Uterus (tissue), 4 donors: Measurements from ENCODE around the gene PLOD3. TPM values are rescaled to one million over a fixed set of nuclear protein-coding genes. Genes with fewer than 3 reads are reported as not detected.
"Not testable (repeated sequence)": the region's sequence is repeated elsewhere in the genome, so short reads cannot be mapped to it uniquely, and the experiment has no call there.

Source experiments
- DNase-seq, 2 donors: peaks; one replicate each; pipeline ENCODE4 v3.0.0-alpha.2; 2019 to 2020
- H3K27ac ChIP-seq, 2 donors: fragments of 200-600 bp; sonication (generic); 1 replicate in 1 of 2; 2 replicates in 1 of 2; pipeline ENCODE4 v1.5.1; 2016 to 2018
- H3K27me3 ChIP-seq, 2 donors: fragments of 200-600 bp; sonication (generic); one replicate each; pipeline ENCODE4 v1.5.1; 2018 to 2019; ENCODE audit warnings: control low read depth in 1 of 2
- H3K36me3 ChIP-seq, 2 donors: fragments of 200-600 bp; sonication (generic); one replicate each; pipeline ENCODE4 v1.5.1; 2019; ENCODE audit warnings: control low read depth in 1 of 2
- H3K4me1 ChIP-seq, 2 donors: fragments of 200-600 bp; sonication (generic); one replicate each; pipeline ENCODE4 v1.5.1; 2018 to 2019; ENCODE audit warnings: control low read depth in 1 of 2
- H3K4me3 ChIP-seq, 2 donors: fragments of 200-600 bp; sonication (generic); 1 replicate in 1 of 2; 2 replicates in 1 of 2; pipeline ENCODE4 v1.5.1; 2018 to 2019; ENCODE audit warnings: mild to moderate bottlenecking in 1 of 2
- H3K9me3 ChIP-seq, 2 donors: fragments of 200-600 bp; sonication (generic); one replicate each; pipeline ENCODE4 v1.5.1; 2019; ENCODE audit warnings: control low read depth in 1 of 2
- POLR2A ChIP-seq, 2 donors: fragments of 450-650 bp; IDR thresholded peaks; one replicate each; pipeline ENCODE4 v1.6.1; 2016; ENCODE audit warnings: antibody characterized with exemption in 2 of 2, mild to moderate bottlenecking in 1 of 2, moderate library complexity in 1 of 2
- intact Hi-C: fragments of 100-400 bp; cut with DNase I; formaldehyde crosslinking; loops from one replicate; pipeline ENCODE4 v1.15.1; 2023; ENCODE audit warnings: low total_unique reads
- total RNA-seq, 4 donors: library from RNA; depleted of rRNA in 3 of 4; stranded (reverse); fragments of >200 nt in 3 of 4; gene quantifications; one replicate each; pipeline versions ENCODE4 v1.1.0 to v1.2.4, GENCODE V29; 2014 to 2023
- TF ChIP-seq, protein P1 (sequence below), 4 experiments: fragments of 200-600 bp in 2 of 4; fragments of 450-650 bp in 2 of 4; sonication (generic) in 2 of 4; IDR thresholded peaks; one replicate each; pipeline ENCODE4 v1.5.1; 2016 to 2019; ENCODE audit warnings: antibody characterized with exemption in 4 of 4, mild to moderate bottlenecking in 2 of 4, moderate library complexity in 1 of 4
- donor health status: DM: yes; HTN: yes; CAD: no.

The PLOD3 gene
- total RNA-seq, 4 donors from 2014 or later, result 29.2 to 75.4 (median 34.1) TPM

DNA sequence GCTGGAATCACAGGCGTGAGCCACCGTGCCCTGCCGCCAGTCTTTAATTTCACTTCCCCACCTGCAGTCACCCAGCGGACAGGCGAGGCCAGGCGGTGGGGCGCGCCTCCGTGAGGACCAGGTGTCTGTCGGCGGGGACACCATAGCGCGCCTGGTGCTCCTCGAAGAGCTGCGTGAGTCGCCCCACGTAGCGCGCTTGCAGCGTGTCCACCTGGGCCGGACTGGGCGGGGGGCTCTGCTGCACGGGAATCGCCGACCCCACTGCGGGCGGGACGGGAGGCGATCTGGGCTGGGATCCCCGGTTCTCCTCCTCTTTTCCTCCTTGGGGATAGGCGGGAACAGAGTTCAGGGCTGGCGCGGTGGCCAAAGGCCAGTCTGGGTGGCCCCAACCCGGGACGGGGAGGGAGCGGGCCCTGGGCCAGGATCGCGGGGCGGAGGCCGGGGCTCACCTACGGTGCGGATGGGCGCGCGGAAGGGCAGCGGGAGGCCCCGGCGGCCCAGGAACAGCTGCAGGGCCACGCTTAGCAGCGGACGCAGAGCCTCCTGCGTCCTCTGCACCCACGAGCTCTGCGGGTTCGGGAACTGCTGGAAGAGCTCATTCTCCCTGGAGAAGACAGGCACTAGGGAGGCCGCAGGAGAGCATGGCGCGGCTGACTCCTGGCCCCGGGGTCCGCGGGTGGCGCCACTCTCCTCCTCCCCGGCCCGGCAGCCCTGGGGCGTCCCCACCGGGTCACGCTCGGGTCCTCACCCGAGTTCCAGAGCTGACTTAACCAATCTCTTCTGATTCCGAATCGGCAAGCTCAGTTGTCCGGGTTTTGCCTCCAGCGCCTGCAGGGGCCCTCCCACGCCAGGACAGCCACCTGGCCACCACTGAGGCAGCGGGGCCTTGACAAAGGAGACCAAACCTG lies 15.4 kb downstream of the PLOD3 start:
- Histone ChIP-seq H3K9me3 (no peaks in the 10 kb centered on the region), H3K4me1 (peaks cover 0 to 4% of the 10 kb centered on the region in 2 donors), H3K4me3 (no peak overlapping the region), H3K27ac (no peak overlapping the region), H3K27me3 (peaks cover 0 to 12% of the 10 kb centered on the region in 2 donors), H3K36me3 (no peaks in the 10 kb centered on the region)
- intact Hi-C loops, result no loop called here
- no peak for DNase-seq
- TF ChIP-seq POLR2A (IDR thresholded peaks at IDR 0.05), result no peak
- TF ChIP-seq, protein P1, sequence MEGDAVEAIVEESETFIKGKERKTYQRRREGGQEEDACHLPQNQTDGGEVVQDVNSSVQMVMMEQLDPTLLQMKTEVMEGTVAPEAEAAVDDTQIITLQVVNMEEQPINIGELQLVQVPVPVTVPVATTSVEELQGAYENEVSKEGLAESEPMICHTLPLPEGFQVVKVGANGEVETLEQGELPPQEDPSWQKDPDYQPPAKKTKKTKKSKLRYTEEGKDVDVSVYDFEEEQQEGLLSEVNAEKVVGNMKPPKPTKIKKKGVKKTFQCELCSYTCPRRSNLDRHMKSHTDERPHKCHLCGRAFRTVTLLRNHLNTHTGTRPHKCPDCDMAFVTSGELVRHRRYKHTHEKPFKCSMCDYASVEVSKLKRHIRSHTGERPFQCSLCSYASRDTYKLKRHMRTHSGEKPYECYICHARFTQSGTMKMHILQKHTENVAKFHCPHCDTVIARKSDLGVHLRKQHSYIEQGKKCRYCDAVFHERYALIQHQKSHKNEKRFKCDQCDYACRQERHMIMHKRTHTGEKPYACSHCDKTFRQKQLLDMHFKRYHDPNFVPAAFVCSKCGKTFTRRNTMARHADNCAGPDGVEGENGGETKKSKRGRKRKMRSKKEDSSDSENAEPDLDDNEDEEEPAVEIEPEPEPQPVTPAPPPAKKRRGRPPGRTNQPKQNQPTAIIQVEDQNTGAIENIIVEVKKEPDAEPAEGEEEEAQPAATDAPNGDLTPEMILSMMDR (IDR thresholded peaks at IDR 0.05), result no peak

DNA sequence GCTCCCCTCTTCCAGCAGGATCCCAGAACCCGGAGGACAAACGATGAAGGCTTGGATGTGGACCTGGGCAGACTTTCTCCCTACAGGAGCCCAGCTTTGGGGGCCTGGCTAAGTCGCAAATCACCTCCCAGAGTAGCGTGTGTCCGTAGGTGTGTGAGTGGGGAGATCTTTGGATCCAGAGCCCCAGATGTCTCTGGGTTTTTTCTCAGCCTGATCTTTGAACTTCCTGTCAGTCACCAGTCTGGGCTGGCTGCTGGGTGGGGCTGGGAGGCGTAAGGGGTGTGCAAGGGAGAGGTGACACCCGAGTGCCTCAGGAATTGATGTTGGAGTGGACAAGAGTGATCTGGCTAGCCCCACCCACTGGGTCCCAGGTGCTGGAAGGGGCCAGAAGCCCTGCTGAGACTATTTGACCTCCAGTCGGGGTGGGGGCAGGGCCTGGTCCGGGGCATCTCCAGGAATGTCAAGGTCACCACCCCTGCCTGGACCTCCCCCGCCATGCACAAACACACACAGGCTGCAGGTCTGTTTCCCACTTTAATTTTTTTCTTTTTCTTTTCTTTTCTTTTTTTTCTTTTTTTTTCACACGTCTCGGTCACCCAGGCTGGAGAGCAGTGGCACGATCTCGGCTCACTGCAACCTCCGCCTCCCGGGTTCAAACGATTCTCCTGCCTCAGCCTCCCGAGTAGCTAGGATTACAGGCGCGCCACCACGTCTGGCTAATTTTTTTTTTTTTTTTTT lies 16.4 kb downstream of the PLOD3 start, which contains the start of gene MOGAT3:
TSS of gene MOGAT3 (minus strand) at position 175 of the 738 bp plus-strand sequence. CDS start 182 bp downstream, outside the sequence.
- Histone ChIP-seq H3K27me3 (peaks cover 0 to 12% of the 10 kb centered on the region in 2 donors), H3K36me3 (no peaks in the 10 kb centered on the region), H3K4me1 (peaks cover 0 to 4% of the 10 kb centered on the region in 2 donors), H3K27ac (no peak within 1 kb of the TSS), H3K9me3 (no peaks in the 10 kb centered on the region), H3K4me3 (no peak within 1 kb of the TSS)
- no peak for DNase-seq
- no peak for TF ChIP-seq POLR2A (IDR thresholded peaks at IDR 0.05)
- TF ChIP-seq, protein P1 (IDR thresholded peaks at IDR 0.05), result no peak
- intact Hi-C loops, result no loop called here

DNA sequence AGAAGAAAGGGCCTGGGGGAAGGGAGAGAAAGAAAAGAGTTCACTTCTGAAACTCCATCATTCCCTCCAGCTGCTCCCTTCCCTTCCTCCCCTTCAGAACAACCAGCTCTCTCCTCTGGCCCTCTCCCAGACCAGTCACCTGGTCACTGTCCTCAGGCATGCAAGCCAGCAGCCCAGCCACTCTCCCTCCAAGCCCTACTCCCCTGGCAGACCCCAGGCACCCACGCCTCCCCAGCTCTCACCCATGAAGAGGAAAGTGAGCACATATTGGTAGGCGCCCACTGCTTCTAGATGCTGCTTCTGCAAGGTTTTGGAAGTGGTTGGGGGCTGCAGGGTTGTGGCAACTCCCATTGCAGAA lies 16.9 kb downstream of the PLOD3 start:
- intact Hi-C loops, result no loop called here
- no peak for TF ChIP-seq POLR2A (IDR thresholded peaks at IDR 0.05)
- TF ChIP-seq, protein P1 (IDR thresholded peaks at IDR 0.05), result no peak
- Histone ChIP-seq H3K27ac (no peak overlapping the region), H3K36me3 (no peaks in the 10 kb centered on the region), H3K9me3 (no peaks in the 10 kb centered on the region), H3K4me3 (no peak overlapping the region), H3K27me3 (peaks cover 0 to 12% of the 10 kb centered on the region in 2 donors), H3K4me1 (peaks cover 0 to 4% of the 10 kb centered on the region in 2 donors)
- no peak for DNase-seq

DNA sequence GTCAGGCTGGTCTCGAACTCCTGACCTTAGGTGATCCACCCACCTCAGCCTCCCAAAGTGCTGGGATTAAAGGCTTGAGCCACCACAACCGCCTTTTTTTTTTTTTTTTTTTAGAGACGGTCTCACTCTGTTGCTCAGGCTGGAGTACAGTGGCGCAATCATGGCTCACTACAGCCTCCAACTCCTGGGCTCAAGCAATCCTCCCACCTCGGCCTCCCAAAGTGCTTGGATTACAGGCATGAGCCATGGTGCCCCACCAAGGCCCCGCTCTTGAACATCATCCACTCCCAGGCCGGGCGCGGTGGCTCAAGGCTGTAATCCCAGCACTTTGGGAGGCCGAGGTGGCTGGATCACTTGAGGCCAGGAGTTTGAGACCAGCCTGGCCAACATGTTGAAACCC lies 17.9 kb downstream of the PLOD3 start:
- H3K27me3 ChIP-seq, result peaks cover 0 to 12% of the 10 kb centered on the region in 2 donors
- H3K36me3 ChIP-seq, H3K9me3 ChIP-seq, H3K27ac ChIP-seq, H3K4me3 ChIP-seq, DNase-seq, intact Hi-C loops, H3K4me1 ChIP-seq: not testable (repeated sequence)

DNA sequence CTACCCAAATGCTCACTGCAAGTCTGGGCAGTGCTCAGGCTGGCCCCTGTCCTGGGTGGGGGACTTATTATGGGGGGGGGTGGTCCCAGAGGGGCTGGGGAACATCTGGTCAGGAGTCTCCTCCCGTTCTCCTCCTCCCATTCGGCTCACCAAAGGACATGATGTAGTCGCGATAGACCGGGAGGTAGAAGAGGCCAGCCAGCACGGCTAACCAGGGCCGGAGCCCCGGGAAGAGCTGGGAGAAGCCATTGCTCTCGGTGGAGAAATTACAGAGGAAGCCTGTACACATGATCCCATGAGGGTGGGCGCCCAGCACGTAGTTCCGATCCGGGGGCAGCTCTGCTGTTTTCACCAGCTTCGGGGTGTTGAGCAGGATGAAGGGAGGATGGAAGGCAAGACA lies 18.9 kb downstream of the PLOD3 start:
- Histone ChIP-seq H3K27ac (no peak overlapping the region), H3K4me1 (peaks cover 0 to 4% of the 10 kb centered on the region in 2 donors), H3K4me3 (no peak overlapping the region), H3K36me3 (no peaks in the 10 kb centered on the region), H3K9me3 (no peaks in the 10 kb centered on the region), H3K27me3 (peaks cover 0 to 12% of the 10 kb centered on the region in 2 donors)
- TF ChIP-seq, protein P1 (IDR thresholded peaks at IDR 0.05), result no peak
- DNase-seq, result no peak
- intact Hi-C loops, result no loop called here
